Fibroblast of mammary gland (primary cell): ENCODE measurements around the gene SLC9B2.

Experiments
- DNase-seq: peaks from one replicate; pipeline ENCODE4 v3.0.0-alpha.2; 2010; ENCODE audit warnings: low read depth
- H3K4me3 ChIP-seq: 2 replicates; pipeline ENCODE4 v1.5.1; 2011; ENCODE audit warnings: low read depth, mild to moderate bottlenecking, low read length, moderate library complexity; ENCODE audit not compliant: control insufficient read depth
- TF ChIP-seq, protein P1 (sequence below): conservative IDR thresholded peaks from 2 replicates; pipeline ENCODE4 v1.5.1; 2011; ENCODE audit warnings: low read depth, low read length, inconsistent platforms; ENCODE audit not compliant: control insufficient read depth, insufficient read depth

The SLC9B2 gene

GRCh38 chr4:103046416-103047290 lies 29.9 kb downstream of the SLC9B2 start:
- DNase-seq = peak; percentile 60
- TF ChIP-seq, protein P1, sequence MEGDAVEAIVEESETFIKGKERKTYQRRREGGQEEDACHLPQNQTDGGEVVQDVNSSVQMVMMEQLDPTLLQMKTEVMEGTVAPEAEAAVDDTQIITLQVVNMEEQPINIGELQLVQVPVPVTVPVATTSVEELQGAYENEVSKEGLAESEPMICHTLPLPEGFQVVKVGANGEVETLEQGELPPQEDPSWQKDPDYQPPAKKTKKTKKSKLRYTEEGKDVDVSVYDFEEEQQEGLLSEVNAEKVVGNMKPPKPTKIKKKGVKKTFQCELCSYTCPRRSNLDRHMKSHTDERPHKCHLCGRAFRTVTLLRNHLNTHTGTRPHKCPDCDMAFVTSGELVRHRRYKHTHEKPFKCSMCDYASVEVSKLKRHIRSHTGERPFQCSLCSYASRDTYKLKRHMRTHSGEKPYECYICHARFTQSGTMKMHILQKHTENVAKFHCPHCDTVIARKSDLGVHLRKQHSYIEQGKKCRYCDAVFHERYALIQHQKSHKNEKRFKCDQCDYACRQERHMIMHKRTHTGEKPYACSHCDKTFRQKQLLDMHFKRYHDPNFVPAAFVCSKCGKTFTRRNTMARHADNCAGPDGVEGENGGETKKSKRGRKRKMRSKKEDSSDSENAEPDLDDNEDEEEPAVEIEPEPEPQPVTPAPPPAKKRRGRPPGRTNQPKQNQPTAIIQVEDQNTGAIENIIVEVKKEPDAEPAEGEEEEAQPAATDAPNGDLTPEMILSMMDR = peak; percentile 84
- no peak overlapping the region for H3K4me3 ChIP-seq

- TF ChIP-seq, protein P1 = no peak
- DNase-seq = no peak
- H3K4me3 ChIP-seq = no peak overlapping the region
Measured at GRCh38 chr4:103044183-103044582, 32.4 kb downstream of the SLC9B2 start.

DNA sequence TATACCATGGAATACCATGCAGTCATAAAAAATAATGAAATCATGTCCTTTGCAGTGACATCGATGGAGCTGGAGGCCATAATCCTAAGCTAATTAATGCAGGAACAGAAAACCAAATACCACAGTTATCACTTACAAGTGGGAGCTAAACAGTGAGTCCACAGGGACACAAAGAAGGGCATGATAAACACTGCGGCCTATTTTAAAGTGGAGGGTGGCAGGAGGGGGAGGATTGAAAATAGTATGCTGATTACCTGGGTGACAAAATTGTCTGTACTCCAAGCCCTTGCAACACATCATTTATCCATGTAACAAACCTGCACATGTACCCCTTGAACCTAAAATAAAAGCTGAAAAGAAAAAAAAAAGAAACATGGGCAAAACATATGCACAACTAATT lies 40.4 kb downstream of the SLC9B2 start:
- DNase-seq = no peak
- H3K4me3 ChIP-seq = no peak overlapping the region
- TF ChIP-seq, protein P1 = no peak

GRCh38 chr4:103032574-103032973 lies 44.0 kb downstream of the SLC9B2 start:
- TF ChIP-seq, protein P1 = peak; percentile 54
- no peak overlapping the region for H3K4me3 ChIP-seq
- DNase-seq = peak; percentile 31

DNA sequence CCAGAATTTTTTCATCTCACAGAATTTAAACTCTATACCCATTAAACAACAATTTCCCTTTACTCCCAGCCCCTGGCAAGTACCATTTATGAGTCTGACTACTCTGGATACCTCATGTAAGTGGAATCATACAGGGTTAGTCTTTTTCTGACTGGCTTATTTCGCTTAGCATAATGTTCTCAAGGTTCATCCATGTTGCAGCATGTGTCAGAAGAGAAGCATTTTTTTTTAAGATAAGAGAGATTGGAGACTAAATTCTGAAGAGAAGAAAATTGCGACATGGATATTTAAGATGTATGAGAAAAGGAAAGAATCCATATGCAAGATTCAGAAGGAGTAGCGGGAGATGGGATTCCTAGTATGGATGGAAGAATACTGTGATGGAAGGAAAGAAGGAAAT lies 45.8 kb downstream of the SLC9B2 start:
- no peak for DNase-seq
- TF ChIP-seq, protein P1 = no peak
- H3K4me3 ChIP-seq = no peak overlapping the region

DNA sequence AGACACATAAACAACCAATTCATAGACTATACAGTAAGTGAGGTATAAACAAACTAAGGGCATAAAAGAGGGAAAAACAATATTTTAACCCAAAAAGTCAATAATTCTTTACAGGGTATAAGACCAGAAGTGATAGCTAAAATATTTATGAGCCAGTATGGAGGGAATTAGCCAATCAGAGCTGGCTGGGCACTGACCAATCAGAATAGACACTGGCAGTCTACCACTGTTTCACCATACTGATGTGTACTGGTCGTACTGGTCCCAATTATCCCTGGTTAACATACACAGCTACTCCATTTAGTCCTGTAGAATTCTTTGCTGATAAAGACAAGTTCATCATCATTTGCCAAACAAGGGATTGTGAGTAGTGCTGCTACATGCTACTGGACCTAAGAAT lies 47.3 kb downstream of the SLC9B2 start:
- no peak for DNase-seq
- H3K4me3 ChIP-seq = no peak overlapping the region
- TF ChIP-seq, protein P1 = no peak
